Endothelial cell of umbilical vein (primary cell): ENCODE results near the gene KATNAL1.

Source experiments
- CTCF ChIP-seq, 2 donors: IDR thresholded peaks; 1 replicate in 1 of 2; 2 replicates in 1 of 2; pipeline ENCODE4 v1.5.1; 2011; ENCODE audit warnings: low read length in 2 of 2, mild to moderate bottlenecking in 2 of 2, moderate library complexity in 2 of 2, control low read depth in 1 of 2, inconsistent platforms in 1 of 2, low read depth in 1 of 2; ENCODE audit not compliant: insufficient read depth in 1 of 2; ENCODE audit errors: extremely low read depth in 1 of 2
- POLR2A ChIP-seq: IDR thresholded peaks from 2 replicates; pipeline ENCODE4 v1.6.1; 2012; ENCODE audit warnings: low read depth, mild to moderate bottlenecking, control low read depth, low read length
- POLR2AphosphoS5 ChIP-seq: IDR thresholded peaks from 2 replicates; pipeline ENCODE4 v1.6.1; 2012; ENCODE audit warnings: low read depth, mild to moderate bottlenecking, control low read depth, low read length, moderate library complexity; ENCODE audit not compliant: insufficient read depth

GRCh38 chr13:30313311-30313710 is 6.0 kb upstream of the KATNAL1 start:
- no peak for TF ChIP-seq POLR2A
- TF ChIP-seq CTCF (IDR thresholded peaks at IDR 0.05; ENCODE audit: extremely low read depth in 1 of 2, insufficient read depth in 1 of 2, low read depth in 1 of 2, low read length in 2 of 2), result no peak
- no peak for TF ChIP-seq POLR2AphosphoS5
